ENCODE results near the gene IQCE.

DNA sequence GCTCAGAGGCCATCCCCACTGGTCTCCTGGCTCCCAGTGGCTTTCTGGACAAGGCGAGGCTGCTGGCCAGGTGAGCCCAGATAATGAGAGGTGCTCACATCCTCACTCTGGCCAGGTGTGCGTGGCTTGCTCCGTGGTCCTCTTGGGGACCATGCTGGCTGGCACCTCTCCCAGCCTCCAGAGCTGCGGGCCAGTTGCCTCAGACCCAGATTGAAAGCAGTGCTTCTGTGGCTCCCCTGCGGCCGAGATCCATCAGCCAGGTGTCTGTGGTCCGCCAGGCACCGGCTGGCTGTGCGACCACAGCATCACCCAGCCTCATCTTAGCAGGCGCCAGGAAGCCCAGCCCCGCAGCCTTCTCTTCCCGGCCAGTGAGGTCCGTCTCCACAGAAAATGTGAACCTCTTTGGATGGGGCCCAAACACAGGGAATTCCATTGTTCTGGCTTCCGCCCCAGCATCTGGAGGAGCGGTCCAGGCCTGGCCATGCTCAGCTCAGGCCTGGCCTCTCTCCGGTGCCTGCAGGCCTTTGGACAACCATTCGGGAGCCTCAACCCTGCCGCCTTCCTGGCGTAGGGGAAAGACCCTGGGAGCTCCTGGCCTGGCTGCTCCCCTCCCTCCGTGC is 67.8 kb downstream of the IQCE start:
- TF ChIP-seq, protein P1, sequence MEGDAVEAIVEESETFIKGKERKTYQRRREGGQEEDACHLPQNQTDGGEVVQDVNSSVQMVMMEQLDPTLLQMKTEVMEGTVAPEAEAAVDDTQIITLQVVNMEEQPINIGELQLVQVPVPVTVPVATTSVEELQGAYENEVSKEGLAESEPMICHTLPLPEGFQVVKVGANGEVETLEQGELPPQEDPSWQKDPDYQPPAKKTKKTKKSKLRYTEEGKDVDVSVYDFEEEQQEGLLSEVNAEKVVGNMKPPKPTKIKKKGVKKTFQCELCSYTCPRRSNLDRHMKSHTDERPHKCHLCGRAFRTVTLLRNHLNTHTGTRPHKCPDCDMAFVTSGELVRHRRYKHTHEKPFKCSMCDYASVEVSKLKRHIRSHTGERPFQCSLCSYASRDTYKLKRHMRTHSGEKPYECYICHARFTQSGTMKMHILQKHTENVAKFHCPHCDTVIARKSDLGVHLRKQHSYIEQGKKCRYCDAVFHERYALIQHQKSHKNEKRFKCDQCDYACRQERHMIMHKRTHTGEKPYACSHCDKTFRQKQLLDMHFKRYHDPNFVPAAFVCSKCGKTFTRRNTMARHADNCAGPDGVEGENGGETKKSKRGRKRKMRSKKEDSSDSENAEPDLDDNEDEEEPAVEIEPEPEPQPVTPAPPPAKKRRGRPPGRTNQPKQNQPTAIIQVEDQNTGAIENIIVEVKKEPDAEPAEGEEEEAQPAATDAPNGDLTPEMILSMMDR (IDR thresholded peaks at IDR 0.05): no peak
- TF ChIP-seq POLR2A (IDR thresholded peaks at IDR 0.05) (no peak), EP300 (IDR thresholded peaks at IDR 0.05) (peak in 1 of 2 donors; percentile 18)
